Brain microvascular endothelial cell (primary cell): ENCODE measurements around the gene ESYT3.
"Not testable (repeated sequence)": the region's sequence is repeated elsewhere in the genome, so short reads cannot be mapped to it uniquely, and the experiment has no call there.

ENCODE experiments used
- DNase-seq: peaks from one replicate; pipeline ENCODE4 v3.0.0-alpha.2; 2020
- H3K27ac ChIP-seq: fragments of 250-450 bp; sonication (Bioruptor Pico); 2 replicates; pipeline ENCODE4 v1.5.1; 2020; ENCODE audit warnings: mild to moderate bottlenecking, moderate library complexity
- H3K27me3 ChIP-seq: fragments of 250-450 bp; sonication (Bioruptor Pico); replicated peaks from 2 replicates; pipeline ENCODE4 v1.5.1; 2020; ENCODE audit warnings: mild to moderate bottlenecking
- H3K36me3 ChIP-seq: fragments of 250-450 bp; sonication (Bioruptor Pico); replicated peaks from 2 replicates; pipeline ENCODE4 v1.5.1; 2020; ENCODE audit warnings: mild to moderate bottlenecking
- H3K4me3 ChIP-seq: 2 replicates; pipeline ENCODE4 v1.5.1; 2011; ENCODE audit warnings: low read depth, mild to moderate bottlenecking, control low read depth, low read length, moderate library complexity
- CTCF ChIP-seq: IDR thresholded peaks from 2 replicates; pipeline ENCODE4 v1.5.1; 2011; ENCODE audit warnings: low read depth, mild to moderate bottlenecking, moderate library complexity, low read length, control low read depth, inconsistent platforms; ENCODE audit errors: missing control alignments
- in situ Hi-C: cut with HindIII; loops from 2 replicates; pipeline ENCODE4 v1.10.0; 2017; ENCODE audit warnings: low sequenced_read_pairs, low pct_ligation_motif_present

ESYT3 gene

GRCh38 chr3:138497851-138498250, 63.4 kb downstream of the ESYT3 start:
- no peak for DNase-seq
- in situ Hi-C loops = no loop called here
- H3K27ac ChIP-seq = no peak overlapping the region
- H3K4me3 ChIP-seq = no peak overlapping the region
- no peaks in the 10 kb centered on the region for H3K27me3 ChIP-seq
- no peak for TF ChIP-seq CTCF
- no peaks in the 10 kb centered on the region for H3K36me3 ChIP-seq

GRCh38 chr3:138498991-138499390, 64.6 kb downstream of the ESYT3 start:
- TF ChIP-seq CTCF = no peak
- H3K27me3 ChIP-seq = no peaks in the 10 kb centered on the region
- DNase-seq = no peak
- no peak overlapping the region for H3K4me3 ChIP-seq
- H3K36me3 ChIP-seq = no peaks in the 10 kb centered on the region
- in situ Hi-C loops = no loop called here
- no peak overlapping the region for H3K27ac ChIP-seq

- in situ Hi-C loops = no loop called here
- no peaks in the 10 kb centered on the region for H3K36me3 ChIP-seq
- TF ChIP-seq CTCF = no peak
- H3K27ac ChIP-seq = no peak overlapping the region
- DNase-seq = no peak
- no peak overlapping the region for H3K4me3 ChIP-seq
- no peaks in the 10 kb centered on the region for H3K27me3 ChIP-seq
Measured at GRCh38 chr3:138507524-138507923, 73.1 kb downstream of the ESYT3 start.

GRCh38 chr3:138509586-138509985, 75.2 kb downstream of the ESYT3 start:
- Histone ChIP-seq H3K27ac (no peak overlapping the region), H3K27me3 (no peaks in the 10 kb centered on the region), H3K36me3 (no peaks in the 10 kb centered on the region), H3K4me3 (no peak overlapping the region)
- DNase-seq = no peak
- in situ Hi-C loops = no loop called here
- no peak for TF ChIP-seq CTCF

- TF ChIP-seq CTCF = no peak
- Histone ChIP-seq H3K27ac (no peak overlapping the region), H3K27me3 (no peaks in the 10 kb centered on the region), H3K4me3 (no peak overlapping the region), H3K36me3 (no peaks in the 10 kb centered on the region)
- in situ Hi-C loops = no loop called here
- DNase-seq = no peak
Measured at GRCh38 chr3:138511945-138512344, 77.5 kb downstream of the ESYT3 start.

GRCh38 chr3:138513090-138513843, 78.9 kb downstream of the ESYT3 start:
- H3K36me3 ChIP-seq = peaks cover 2% of the 10 kb centered on the region
- H3K27me3 ChIP-seq = no peaks in the 10 kb centered on the region
- no peak for TF ChIP-seq CTCF
- in situ Hi-C loops = no loop called here
- no peak for DNase-seq
- no peak overlapping the region for H3K27ac ChIP-seq
- no peak overlapping the region for H3K4me3 ChIP-seq

- DNase-seq, in situ Hi-C loops, H3K4me3 ChIP-seq, H3K27me3 ChIP-seq, H3K27ac ChIP-seq, H3K36me3 ChIP-seq: not testable (repeated sequence)
Measured at GRCh38 chr3:138521445-138521844, 87.0 kb downstream of the ESYT3 start.
